IMR-90 (cell line): ENCODE data around the gene TTLL7. TPM values are rescaled to one million over a fixed set of nuclear protein-coding genes. Genes with fewer than 3 reads are reported as not detected.

ENCODE experiments used
- ATAC-seq: fragments of 200-7000 bp; cut with Tn5 transposase; 2 replicates; pipeline ENCODE4 v1.9.1; 2020; ENCODE audit warnings: low read depth, mild to moderate bottlenecking, moderate library complexity
- BruUV-seq: library from RNA; stranded (reverse); fragments of 400-500 nt; replicated peaks from 2 replicates; lab custom pipeline; 2021; lab: Mats Ljungman, UMichigan
- CTCF ChIA-PET: fragments of 300-600 bp; formaldehyde crosslinking; extraction: SDS; loops from one replicate; lab custom pipeline; 2021; ENCODE audit warnings: antibody characterized with exemption; lab: Yijun Ruan, JAX
- POLR2A ChIA-PET: fragments of 300-600 bp; sonication (Branson Sonifier 250); formaldehyde crosslinking; loops from one replicate; lab custom pipeline; 2022; ENCODE audit warnings: antibody characterized with exemption; ENCODE audit not compliant: unreplicated experiment; lab: Charles Lee
- DNase-seq: peaks from one replicate; pipeline ENCODE4 v3.0.0; 2013
- H2AFZ ChIP-seq: replicated peaks from 2 replicates; pipeline ENCODE3; 2013; ENCODE audit warnings: low read length, mild to moderate bottlenecking; ENCODE audit not compliant: poor library complexity
- H2AK5ac ChIP-seq: 2 replicates; pipeline ENCODE4 v1.6.1; 2013; ENCODE audit warnings: low read depth, low read length, inconsistent platforms
- H2AK9ac ChIP-seq: replicated peaks from 2 replicates; pipeline ENCODE3; 2013; ENCODE audit warnings: mild to moderate bottlenecking, low read depth, low read length, moderate library complexity; ENCODE audit not compliant: poor library complexity
- H2BK120ac ChIP-seq: 2 replicates; pipeline ENCODE4 v1.6.1; 2013; ENCODE audit warnings: low read depth, low read length, inconsistent platforms
- H2BK15ac ChIP-seq: 3 replicates; pipeline ENCODE4 v1.6.1; 2013; ENCODE audit warnings: low read depth, low read length, inconsistent platforms
- H2BK20ac ChIP-seq: 2 replicates; pipeline ENCODE4 v1.6.1; 2013; ENCODE audit warnings: low read depth, mild to moderate bottlenecking, inconsistent platforms, low read length, moderate library complexity
- H2BK5ac ChIP-seq: 2 replicates; pipeline ENCODE4 v1.6.1; 2013; ENCODE audit warnings: mild to moderate bottlenecking, low read depth, low read length, inconsistent platforms; ENCODE audit not compliant: poor library complexity, severe bottlenecking
- H3K14ac ChIP-seq: replicated peaks from 2 replicates; pipeline ENCODE4 v1.6.1; 2013; ENCODE audit warnings: low read depth, low read length, inconsistent platforms
- H3K18ac ChIP-seq: 2 replicates; pipeline ENCODE4 v1.6.1; 2013; ENCODE audit warnings: low read depth, low read length, control low read depth
- H3K23ac ChIP-seq: 2 replicates; pipeline ENCODE4 v1.6.1; 2013; ENCODE audit warnings: low read depth, low read length, inconsistent platforms
- H3K27ac ChIP-seq: 2 replicates; pipeline ENCODE4 v1.5.1; 2013; ENCODE audit warnings: mild to moderate bottlenecking, control low read depth, low read length; ENCODE audit not compliant: insufficient read depth
- H3K27me3 ChIP-seq: 2 replicates; pipeline ENCODE4 v1.6.1; 2013; ENCODE audit warnings: low read length; ENCODE audit not compliant: control insufficient read depth, insufficient read depth
- H3K36me3 ChIP-seq: 2 replicates; pipeline ENCODE4 v1.6.1; 2013; ENCODE audit warnings: low read length, mixed read lengths; ENCODE audit not compliant: control insufficient read depth, insufficient read depth
- H3K4ac ChIP-seq: 2 replicates; pipeline ENCODE4 v1.6.1; 2013; ENCODE audit warnings: low read depth, low read length, inconsistent platforms
- H3K4me1 ChIP-seq: 2 replicates; pipeline ENCODE4 v1.6.1; 2013; ENCODE audit warnings: low read length, mixed read lengths; ENCODE audit not compliant: control insufficient read depth, insufficient read depth
- H3K4me2 ChIP-seq: 2 replicates; pipeline ENCODE4 v1.6.1; 2013; ENCODE audit warnings: low read depth, mild to moderate bottlenecking, control low read depth, low read length, moderate library complexity
- H3K4me3 ChIP-seq: 2 replicates; pipeline ENCODE4 v1.5.1; 2013; ENCODE audit warnings: low read depth, mild to moderate bottlenecking, control low read depth, low read length, moderate library complexity; ENCODE audit not compliant: insufficient read depth
- H3K56ac ChIP-seq: 2 replicates; pipeline ENCODE4 v1.6.1; 2013; ENCODE audit warnings: low read length, inconsistent platforms; ENCODE audit not compliant: insufficient read depth; ENCODE audit errors: extremely low read depth
- H3K79me1 ChIP-seq, 2 experiments: 2 replicates each; pipeline ENCODE4 v1.6.1; 2013; ENCODE audit warnings: low read length in 2 of 2, inconsistent platforms in 1 of 2, low read depth in 1 of 2
- H3K9ac ChIP-seq: 2 replicates; pipeline ENCODE4 v1.6.1; 2013; ENCODE audit warnings: low read depth, low read length, control low read depth
- H3K9me1 ChIP-seq: 2 replicates; pipeline ENCODE4 v1.6.1; 2013; ENCODE audit warnings: low read length, inconsistent platforms; ENCODE audit not compliant: insufficient read depth
- H3K9me3 ChIP-seq: 2 replicates; pipeline ENCODE4 v1.6.1; 2013; ENCODE audit warnings: low read length; ENCODE audit not compliant: control insufficient read depth, insufficient read depth
- H4K20me1 ChIP-seq: 2 replicates; pipeline ENCODE4 v1.6.1; 2013; ENCODE audit warnings: low read length, inconsistent platforms; ENCODE audit not compliant: insufficient read depth
- H4K5ac ChIP-seq: 2 replicates; pipeline ENCODE4 v1.6.1; 2013; ENCODE audit warnings: mild to moderate bottlenecking, low read depth, low read length, control low read depth
- H4K8ac ChIP-seq, 2 experiments: 2 replicates each; pipeline ENCODE4 v1.6.1; 2013; ENCODE audit warnings: low read depth in 2 of 2, low read length in 2 of 2, control low read depth in 1 of 2, inconsistent platforms in 1 of 2
- H4K91ac ChIP-seq: 2 replicates; pipeline ENCODE4 v1.6.1; 2013; ENCODE audit warnings: low read depth, low read length, inconsistent platforms; ENCODE audit not compliant: insufficient read depth
- CHD1 ChIP-seq: IDR thresholded peaks from 2 replicates; pipeline ENCODE4 v1.6.1; 2012; ENCODE audit warnings: low read depth, low read length, improper control_type of control experiment
- MAZ ChIP-seq: IDR thresholded peaks from 2 replicates; pipeline ENCODE4 v1.6.1; 2012; ENCODE audit warnings: low read depth, mild to moderate bottlenecking, low read length, improper control_type of control experiment, moderate library complexity, borderline replicate concordance
- RAD21 ChIP-seq: IDR thresholded peaks from 2 replicates; pipeline ENCODE4 v1.6.1; 2012; ENCODE audit warnings: low read length, improper control_type of control experiment
- SMC3 ChIP-seq: fragments of 150-350 bp; IDR thresholded peaks from 2 replicates; pipeline ENCODE4 v1.6.1; 2016; ENCODE audit warnings: low read depth, mild to moderate bottlenecking, antibody characterized with exemption, low read length, moderate library complexity
- WGBS, 2 experiments: methylation state at CpG; one replicate each; pipeline versions ENCODE4 v1.1.5 to v1.1.7; 2013; ENCODE audit warnings: missing lambda C conversion rate in 2 of 2; ENCODE audit not compliant: insufficient read length in 1 of 2; ENCODE audit errors: extremely low coverage in 2 of 2; 5-methylcytosine and 5-hydroxymethylcytosine counted together
- dilution Hi-C: fragments of 300-500 bp; cut with HindIII; formaldehyde crosslinking; loops from one replicate; pipeline ENCODE4 v1.14.3; 2018; ENCODE audit warnings: low sequenced_read_pairs; ENCODE audit not compliant: unreplicated experiment
- in situ Hi-C: fragments of 300-500 bp; cut with MboI; formaldehyde crosslinking; loops from 3 replicates; pipeline ENCODE4 v1.14.3; 2019; ENCODE audit warnings: low sequenced_read_pairs, inconsistent platforms, mixed read lengths
- intact Hi-C: fragments of 100-400 bp; cut with micrococcal nuclease; formaldehyde crosslinking; loops from 2 replicates; pipeline ENCODE4 v1.10.0; 2022
- polyA plus RNA-seq, 3 experiments: library from polyadenylated mRNA; depleted of rRNA; stranded (reverse); fragments of >200 nt; gene quantifications; 2 replicates each; pipeline ENCODE4 v1.2.3, GENCODE V29; 2012; ENCODE audit warnings: low replicate concordance in 1 of 3
- total RNA-seq: library from RNA; depleted of rRNA; stranded (reverse); fragments of >200 nt; gene quantifications from 2 replicates; pipeline ENCODE4 v1.2.3, GENCODE V29; 2012
- TF ChIP-seq, protein P1 (sequence below): conservative IDR thresholded peaks from 2 replicates; pipeline ENCODE4 v1.5.1; 2012; ENCODE audit warnings: mild to moderate bottlenecking, low read depth, low read length, improper control_type of control experiment

The TTLL7 gene
- total and polyA plus RNA-seq, 2 of the 4 experiments (the other 2 are of a cell fraction), result 5.7 to 8.1 TPM

DNA sequence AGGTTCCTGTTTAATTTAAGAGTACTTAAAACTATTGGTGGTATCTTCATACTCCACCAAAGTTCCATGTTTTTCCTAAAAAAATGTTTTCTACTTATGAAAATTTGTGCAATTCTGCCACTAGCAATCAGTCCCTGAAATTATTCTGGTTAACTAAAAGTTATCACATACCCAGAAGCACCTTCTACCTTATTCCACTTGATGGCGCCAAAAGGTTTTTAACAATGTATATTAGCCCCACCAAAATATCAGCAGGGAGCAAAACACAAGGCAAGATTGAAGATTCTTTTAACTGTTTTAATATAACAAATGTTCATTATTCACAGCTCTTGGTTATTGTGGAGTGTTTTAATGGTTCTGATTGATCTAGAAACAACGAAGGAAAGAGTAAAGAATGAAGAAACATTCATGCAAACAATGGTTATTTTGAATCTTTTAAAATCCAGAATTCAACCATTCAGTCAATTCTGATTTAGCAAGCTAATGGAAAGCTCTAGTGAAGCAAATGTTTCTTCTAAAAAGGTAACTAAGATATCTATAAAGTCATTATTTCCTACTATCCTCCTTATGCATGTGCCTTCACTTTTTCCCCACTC is 67.2 kb downstream of the TTLL7 start:
- Histone ChIP-seq H3K18ac (no peak overlapping the region), H3K79me1 (no peaks in the 10 kb centered on the region), H3K36me3 (no peaks in the 10 kb centered on the region), H2AK5ac (no peak overlapping the region), H4K8ac (no peak overlapping the region), H2AFZ (no peak overlapping the region), H3K23ac (no peak overlapping the region), H4K91ac (no peak overlapping the region), H3K9me3 (no peaks in the 10 kb centered on the region), H3K9ac (no peak overlapping the region), H3K27me3 (no peaks in the 10 kb centered on the region), H3K4ac (no peak overlapping the region), H3K4me2 (no peak overlapping the region), H3K27ac (no peak overlapping the region), H3K56ac (no peak overlapping the region), H4K5ac (no peak overlapping the region), H3K9me1 (0 out of 2 replicates have a peak, but pooled peaks cover 2% of the 10 kb centered on the region), H3K14ac (no peak overlapping the region), H3K4me3 (no peak overlapping the region), H2BK15ac (no peak overlapping the region), H2BK5ac (no peak overlapping the region), H2AK9ac (no peak overlapping the region), H2BK120ac (no peak overlapping the region), H2BK20ac (no peak overlapping the region), H4K20me1 (no peaks in the 10 kb centered on the region), H3K4me1 (peaks cover 4% of the 10 kb centered on the region; the same call in 1 of the 2 replicates)
- peak; percentile 60 for DNase-seq
- intact Hi-C loops (loop anchor here (1.0 to 5.0 kb wide), 4 partner anchors 191 to 841 kb away; no protein-coding TSS in a partner anchor), dilution Hi-C loops (no loop called here), in situ Hi-C loops (no loop called here)
- BruUV-seq, result no TSS peak
- POLR2A ChIA-PET, result no interaction called here
- CTCF ChIA-PET, result interaction anchor here (0.6 to 0.9 kb wide), 3 partner anchors 147 to 390 kb away, joined by 3 to 4 read pairs (median 3); no protein-coding TSS in a partner anchor
- ATAC-seq, result peak; percentile 76
- WGBS, 2 experiments, result no CpG with 5 or more reads among the region's 2 CpGs
- no peak for TF ChIP-seq MAZ
- peak; percentile 84 for TF ChIP-seq RAD21
- TF ChIP-seq, protein P1, sequence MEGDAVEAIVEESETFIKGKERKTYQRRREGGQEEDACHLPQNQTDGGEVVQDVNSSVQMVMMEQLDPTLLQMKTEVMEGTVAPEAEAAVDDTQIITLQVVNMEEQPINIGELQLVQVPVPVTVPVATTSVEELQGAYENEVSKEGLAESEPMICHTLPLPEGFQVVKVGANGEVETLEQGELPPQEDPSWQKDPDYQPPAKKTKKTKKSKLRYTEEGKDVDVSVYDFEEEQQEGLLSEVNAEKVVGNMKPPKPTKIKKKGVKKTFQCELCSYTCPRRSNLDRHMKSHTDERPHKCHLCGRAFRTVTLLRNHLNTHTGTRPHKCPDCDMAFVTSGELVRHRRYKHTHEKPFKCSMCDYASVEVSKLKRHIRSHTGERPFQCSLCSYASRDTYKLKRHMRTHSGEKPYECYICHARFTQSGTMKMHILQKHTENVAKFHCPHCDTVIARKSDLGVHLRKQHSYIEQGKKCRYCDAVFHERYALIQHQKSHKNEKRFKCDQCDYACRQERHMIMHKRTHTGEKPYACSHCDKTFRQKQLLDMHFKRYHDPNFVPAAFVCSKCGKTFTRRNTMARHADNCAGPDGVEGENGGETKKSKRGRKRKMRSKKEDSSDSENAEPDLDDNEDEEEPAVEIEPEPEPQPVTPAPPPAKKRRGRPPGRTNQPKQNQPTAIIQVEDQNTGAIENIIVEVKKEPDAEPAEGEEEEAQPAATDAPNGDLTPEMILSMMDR, result peak; percentile 84
- no peak for TF ChIP-seq CHD1
- TF ChIP-seq SMC3, result peak; percentile 87
